HepG2 (cell line): ENCODE data around the gene MYO15A.

ENCODE experiments used
- CC2D1A ChIP-seq: sonication (generic); formaldehyde crosslinking; IDR thresholded peaks from 2 replicates; pipeline ENCODE4 v1.8.1; 2023; ENCODE audit warnings: mild to moderate bottlenecking, missing genetic modification reagents
- KDM4B ChIP-seq: sonication (generic); formaldehyde crosslinking; IDR thresholded peaks from 2 replicates; pipeline ENCODE4 v1.4.0; 2020; ENCODE audit warnings: missing genetic modification reagents
- POLR2AphosphoS5 ChIP-seq: IDR thresholded peaks from 2 replicates; pipeline ENCODE4 v1.6.1; 2012; ENCODE audit warnings: low read depth, low read length
- SAFB2 ChIP-seq: sonication (generic); formaldehyde crosslinking; IDR thresholded peaks from 2 replicates; pipeline ENCODE4 v1.5.1; 2020; ENCODE audit warnings: missing genetic modification reagents, low read depth, mild to moderate bottlenecking, borderline replicate concordance
- TARDBP ChIP-seq: sonication (generic); formaldehyde crosslinking; IDR thresholded peaks from 2 replicates; pipeline ENCODE4 v1.8.0; 2022; ENCODE audit warnings: mild to moderate bottlenecking, missing genetic modification reagents
- ZNF12 ChIP-seq: sonication (generic); formaldehyde crosslinking; IDR thresholded peaks from 2 replicates; pipeline ENCODE4 v1.5.0; 2020; ENCODE audit warnings: missing genetic modification reagents
- ZNF121 ChIP-seq: sonication (generic); formaldehyde crosslinking; IDR thresholded peaks from 2 replicates; pipeline ENCODE4 v1.5.0; 2020; ENCODE audit warnings: mild to moderate bottlenecking, missing genetic modification reagents
- ZNF33B ChIP-seq: sonication (generic); formaldehyde crosslinking; IDR thresholded peaks from 2 replicates; pipeline ENCODE4 v1.5.1; 2020; ENCODE audit warnings: mild to moderate bottlenecking, missing genetic modification reagents
- ZNF546 ChIP-seq: sonication (generic); formaldehyde crosslinking; conservative IDR thresholded peaks from 2 replicates; pipeline ENCODE4 v1.8.1; 2023; ENCODE audit warnings: mild to moderate bottlenecking, missing genetic modification reagents
- ZNF747 ChIP-seq: sonication (generic); formaldehyde crosslinking; IDR thresholded peaks from 2 replicates; pipeline ENCODE4 v1.8.1; 2023; ENCODE audit warnings: missing genetic modification reagents, mild to moderate bottlenecking, borderline replicate concordance
- TF ChIP-seq, protein P1 (sequence below): sonication (generic); formaldehyde crosslinking; IDR thresholded peaks from 2 replicates; pipeline ENCODE4 v1.5.0; 2020; ENCODE audit warnings: mild to moderate bottlenecking, missing genetic modification reagents, moderate library complexity
- TF ChIP-seq, protein P2 (sequence below), 2 experiments: sonication (generic) in 1 of 2; formaldehyde crosslinking in 1 of 2; IDR thresholded peaks; 2 replicates each; pipeline versions ENCODE4 v1.5.1 to v1.6.1; 2011 to 2020; ENCODE audit warnings: borderline replicate concordance in 1 of 2, low read depth in 1 of 2, low read length in 1 of 2, mild to moderate bottlenecking in 1 of 2, missing genetic modification reagents in 1 of 2, moderate library complexity in 1 of 2

- no peak for TF ChIP-seq ZNF747 (CRISPR knock-in tag)
- TF ChIP-seq TARDBP (CRISPR knock-in tag), result no peak
- no peak for TF ChIP-seq ZNF121 (CRISPR knock-in tag)
- TF ChIP-seq CC2D1A, result no peak
- TF ChIP-seq SAFB2, result no peak
- TF ChIP-seq, protein P1, sequence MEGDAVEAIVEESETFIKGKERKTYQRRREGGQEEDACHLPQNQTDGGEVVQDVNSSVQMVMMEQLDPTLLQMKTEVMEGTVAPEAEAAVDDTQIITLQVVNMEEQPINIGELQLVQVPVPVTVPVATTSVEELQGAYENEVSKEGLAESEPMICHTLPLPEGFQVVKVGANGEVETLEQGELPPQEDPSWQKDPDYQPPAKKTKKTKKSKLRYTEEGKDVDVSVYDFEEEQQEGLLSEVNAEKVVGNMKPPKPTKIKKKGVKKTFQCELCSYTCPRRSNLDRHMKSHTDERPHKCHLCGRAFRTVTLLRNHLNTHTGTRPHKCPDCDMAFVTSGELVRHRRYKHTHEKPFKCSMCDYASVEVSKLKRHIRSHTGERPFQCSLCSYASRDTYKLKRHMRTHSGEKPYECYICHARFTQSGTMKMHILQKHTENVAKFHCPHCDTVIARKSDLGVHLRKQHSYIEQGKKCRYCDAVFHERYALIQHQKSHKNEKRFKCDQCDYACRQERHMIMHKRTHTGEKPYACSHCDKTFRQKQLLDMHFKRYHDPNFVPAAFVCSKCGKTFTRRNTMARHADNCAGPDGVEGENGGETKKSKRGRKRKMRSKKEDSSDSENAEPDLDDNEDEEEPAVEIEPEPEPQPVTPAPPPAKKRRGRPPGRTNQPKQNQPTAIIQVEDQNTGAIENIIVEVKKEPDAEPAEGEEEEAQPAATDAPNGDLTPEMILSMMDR (CRISPR knock-in tag), result no peak
- no peak for TF ChIP-seq ZNF546 (CRISPR knock-in tag)
- no peak for TF ChIP-seq ZNF12 (CRISPR knock-in tag)
- no peak for TF ChIP-seq ZNF33B
- no peak for TF ChIP-seq POLR2AphosphoS5
- TF ChIP-seq, protein P2, sequence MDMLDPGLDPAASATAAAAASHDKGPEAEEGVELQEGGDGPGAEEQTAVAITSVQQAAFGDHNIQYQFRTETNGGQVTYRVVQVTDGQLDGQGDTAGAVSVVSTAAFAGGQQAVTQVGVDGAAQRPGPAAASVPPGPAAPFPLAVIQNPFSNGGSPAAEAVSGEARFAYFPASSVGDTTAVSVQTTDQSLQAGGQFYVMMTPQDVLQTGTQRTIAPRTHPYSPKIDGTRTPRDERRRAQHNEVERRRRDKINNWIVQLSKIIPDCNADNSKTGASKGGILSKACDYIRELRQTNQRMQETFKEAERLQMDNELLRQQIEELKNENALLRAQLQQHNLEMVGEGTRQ (IDR thresholded peaks at IDR 0.05; ENCODE audit: low read depth, low read length), result no peak
- TF ChIP-seq, protein P2 (CRISPR knock-in tag; IDR thresholded peaks at IDR 0.05; ENCODE audit: borderline replicate concordance), result no peak; the same call in 1 of the 2 replicates
- no peak for TF ChIP-seq KDM4B (CRISPR knock-in tag)
These were observed 24.3 kb upstream of the MYO15A start for GRCh38 chr17:18084256-18084655.
